IMR-90 (cell line): ENCODE data around the gene TRAPPC10. TPM values are rescaled to one million over a fixed set of nuclear protein-coding genes. Genes with fewer than 3 reads are reported as not detected.

ENCODE experiments used
- ATAC-seq: fragments of 200-7000 bp; cut with Tn5 transposase; 2 replicates; pipeline ENCODE4 v1.9.1; 2020; ENCODE audit warnings: low read depth, mild to moderate bottlenecking, moderate library complexity
- BruUV-seq: library from RNA; stranded (reverse); fragments of 400-500 nt; replicated peaks from 2 replicates; lab custom pipeline; 2021; lab: Mats Ljungman, UMichigan
- CTCF ChIA-PET: fragments of 300-600 bp; formaldehyde crosslinking; extraction: SDS; loops from one replicate; lab custom pipeline; 2021; ENCODE audit warnings: antibody characterized with exemption; lab: Yijun Ruan, JAX
- POLR2A ChIA-PET: fragments of 300-600 bp; sonication (Branson Sonifier 250); formaldehyde crosslinking; loops from one replicate; lab custom pipeline; 2022; ENCODE audit warnings: antibody characterized with exemption; ENCODE audit not compliant: unreplicated experiment; lab: Charles Lee
- DNase-seq: peaks from one replicate; pipeline ENCODE4 v3.0.0; 2013
- H2AFZ ChIP-seq: replicated peaks from 2 replicates; pipeline ENCODE3; 2013; ENCODE audit warnings: low read length, mild to moderate bottlenecking; ENCODE audit not compliant: poor library complexity
- H2AK5ac ChIP-seq: 2 replicates; pipeline ENCODE4 v1.6.1; 2013; ENCODE audit warnings: low read depth, low read length, inconsistent platforms
- H2AK9ac ChIP-seq: replicated peaks from 2 replicates; pipeline ENCODE3; 2013; ENCODE audit warnings: mild to moderate bottlenecking, low read depth, low read length, moderate library complexity; ENCODE audit not compliant: poor library complexity
- H2BK120ac ChIP-seq: 2 replicates; pipeline ENCODE4 v1.6.1; 2013; ENCODE audit warnings: low read depth, low read length, inconsistent platforms
- H2BK15ac ChIP-seq: 3 replicates; pipeline ENCODE4 v1.6.1; 2013; ENCODE audit warnings: low read depth, low read length, inconsistent platforms
- H2BK20ac ChIP-seq: 2 replicates; pipeline ENCODE4 v1.6.1; 2013; ENCODE audit warnings: low read depth, mild to moderate bottlenecking, inconsistent platforms, low read length, moderate library complexity
- H2BK5ac ChIP-seq: 2 replicates; pipeline ENCODE4 v1.6.1; 2013; ENCODE audit warnings: mild to moderate bottlenecking, low read depth, low read length, inconsistent platforms; ENCODE audit not compliant: poor library complexity, severe bottlenecking
- H3K14ac ChIP-seq: replicated peaks from 2 replicates; pipeline ENCODE4 v1.6.1; 2013; ENCODE audit warnings: low read depth, low read length, inconsistent platforms
- H3K18ac ChIP-seq: 2 replicates; pipeline ENCODE4 v1.6.1; 2013; ENCODE audit warnings: low read depth, low read length, control low read depth
- H3K23ac ChIP-seq: 2 replicates; pipeline ENCODE4 v1.6.1; 2013; ENCODE audit warnings: low read depth, low read length, inconsistent platforms
- H3K27ac ChIP-seq: 2 replicates; pipeline ENCODE4 v1.5.1; 2013; ENCODE audit warnings: mild to moderate bottlenecking, control low read depth, low read length; ENCODE audit not compliant: insufficient read depth
- H3K27me3 ChIP-seq: 2 replicates; pipeline ENCODE4 v1.6.1; 2013; ENCODE audit warnings: low read length; ENCODE audit not compliant: control insufficient read depth, insufficient read depth
- H3K36me3 ChIP-seq: 2 replicates; pipeline ENCODE4 v1.6.1; 2013; ENCODE audit warnings: low read length, mixed read lengths; ENCODE audit not compliant: control insufficient read depth, insufficient read depth
- H3K4ac ChIP-seq: 2 replicates; pipeline ENCODE4 v1.6.1; 2013; ENCODE audit warnings: low read depth, low read length, inconsistent platforms
- H3K4me1 ChIP-seq: 2 replicates; pipeline ENCODE4 v1.6.1; 2013; ENCODE audit warnings: low read length, mixed read lengths; ENCODE audit not compliant: control insufficient read depth, insufficient read depth
- H3K4me2 ChIP-seq: 2 replicates; pipeline ENCODE4 v1.6.1; 2013; ENCODE audit warnings: low read depth, mild to moderate bottlenecking, control low read depth, low read length, moderate library complexity
- H3K4me3 ChIP-seq: 2 replicates; pipeline ENCODE4 v1.5.1; 2013; ENCODE audit warnings: low read depth, mild to moderate bottlenecking, control low read depth, low read length, moderate library complexity; ENCODE audit not compliant: insufficient read depth
- H3K56ac ChIP-seq: 2 replicates; pipeline ENCODE4 v1.6.1; 2013; ENCODE audit warnings: low read length, inconsistent platforms; ENCODE audit not compliant: insufficient read depth; ENCODE audit errors: extremely low read depth
- H3K79me1 ChIP-seq, 2 experiments: 2 replicates each; pipeline ENCODE4 v1.6.1; 2013; ENCODE audit warnings: low read length in 2 of 2, inconsistent platforms in 1 of 2, low read depth in 1 of 2
- H3K9ac ChIP-seq: 2 replicates; pipeline ENCODE4 v1.6.1; 2013; ENCODE audit warnings: low read depth, low read length, control low read depth
- H3K9me1 ChIP-seq: 2 replicates; pipeline ENCODE4 v1.6.1; 2013; ENCODE audit warnings: low read length, inconsistent platforms; ENCODE audit not compliant: insufficient read depth
- H3K9me3 ChIP-seq: 2 replicates; pipeline ENCODE4 v1.6.1; 2013; ENCODE audit warnings: low read length; ENCODE audit not compliant: control insufficient read depth, insufficient read depth
- H4K20me1 ChIP-seq: 2 replicates; pipeline ENCODE4 v1.6.1; 2013; ENCODE audit warnings: low read length, inconsistent platforms; ENCODE audit not compliant: insufficient read depth
- H4K5ac ChIP-seq: 2 replicates; pipeline ENCODE4 v1.6.1; 2013; ENCODE audit warnings: mild to moderate bottlenecking, low read depth, low read length, control low read depth
- H4K8ac ChIP-seq, 2 experiments: 2 replicates each; pipeline ENCODE4 v1.6.1; 2013; ENCODE audit warnings: low read depth in 2 of 2, low read length in 2 of 2, control low read depth in 1 of 2, inconsistent platforms in 1 of 2
- H4K91ac ChIP-seq: 2 replicates; pipeline ENCODE4 v1.6.1; 2013; ENCODE audit warnings: low read depth, low read length, inconsistent platforms; ENCODE audit not compliant: insufficient read depth
- BHLHE40 ChIP-seq: fragments of 150-350 bp; IDR thresholded peaks from 2 replicates; pipeline ENCODE4 v1.6.1; 2016; ENCODE audit warnings: mild to moderate bottlenecking, low read depth, low read length
- CEBPB ChIP-seq: IDR thresholded peaks from 2 replicates; pipeline ENCODE4 v1.6.1; 2012; ENCODE audit warnings: low read depth, low read length, improper control_type of control experiment
- CHD1 ChIP-seq: IDR thresholded peaks from 2 replicates; pipeline ENCODE4 v1.6.1; 2012; ENCODE audit warnings: low read depth, low read length, improper control_type of control experiment
- FOS ChIP-seq: fragments of 150-350 bp; IDR thresholded peaks from 2 replicates; pipeline ENCODE4 v1.6.1; 2016; ENCODE audit warnings: low read depth, low read length
- MAFK ChIP-seq: IDR thresholded peaks from 2 replicates; pipeline ENCODE4 v1.6.1; 2012; ENCODE audit warnings: low read depth, low read length, improper control_type of control experiment
- MAZ ChIP-seq: IDR thresholded peaks from 2 replicates; pipeline ENCODE4 v1.6.1; 2012; ENCODE audit warnings: low read depth, mild to moderate bottlenecking, low read length, improper control_type of control experiment, moderate library complexity, borderline replicate concordance
- MXI1 ChIP-seq: IDR thresholded peaks from 2 replicates; pipeline ENCODE4 v1.6.1; 2012; ENCODE audit warnings: low read depth, mild to moderate bottlenecking, low read length, moderate library complexity, borderline replicate concordance
- NFE2L2 ChIP-seq: fragments of 150-350 bp; IDR thresholded peaks from 2 replicates; pipeline ENCODE4 v1.6.1; 2016; ENCODE audit warnings: low read depth, mild to moderate bottlenecking, low read length
- POLR2A ChIP-seq: IDR thresholded peaks from 2 replicates; pipeline ENCODE4 v1.6.1; 2012; ENCODE audit warnings: mild to moderate bottlenecking, low read depth, low read length
- RCOR1 ChIP-seq: IDR thresholded peaks from 2 replicates; pipeline ENCODE4 v1.6.1; 2012; ENCODE audit warnings: mild to moderate bottlenecking, low read length, improper control_type of control experiment; ENCODE audit not compliant: insufficient replicate concordance
- RFX5 ChIP-seq: IDR thresholded peaks from 2 replicates; pipeline ENCODE4 v1.8.0; 2012; ENCODE audit warnings: low read depth, mild to moderate bottlenecking, low read length, moderate library complexity
- SMC3 ChIP-seq: fragments of 150-350 bp; IDR thresholded peaks from 2 replicates; pipeline ENCODE4 v1.6.1; 2016; ENCODE audit warnings: low read depth, mild to moderate bottlenecking, antibody characterized with exemption, low read length, moderate library complexity
- WGBS, 2 experiments: methylation state at CpG; one replicate each; pipeline versions ENCODE4 v1.1.5 to v1.1.7; 2013; ENCODE audit warnings: missing lambda C conversion rate in 2 of 2; ENCODE audit not compliant: insufficient read length in 1 of 2; ENCODE audit errors: extremely low coverage in 2 of 2; 5-methylcytosine and 5-hydroxymethylcytosine counted together
- dilution Hi-C: fragments of 300-500 bp; cut with HindIII; formaldehyde crosslinking; loops from one replicate; pipeline ENCODE4 v1.14.3; 2018; ENCODE audit warnings: low sequenced_read_pairs; ENCODE audit not compliant: unreplicated experiment
- in situ Hi-C: fragments of 300-500 bp; cut with MboI; formaldehyde crosslinking; loops from 3 replicates; pipeline ENCODE4 v1.14.3; 2019; ENCODE audit warnings: low sequenced_read_pairs, inconsistent platforms, mixed read lengths
- intact Hi-C: fragments of 100-400 bp; cut with micrococcal nuclease; formaldehyde crosslinking; loops from 2 replicates; pipeline ENCODE4 v1.10.0; 2022
- polyA plus RNA-seq, 3 experiments: library from polyadenylated mRNA; depleted of rRNA; stranded (reverse); fragments of >200 nt; gene quantifications; 2 replicates each; pipeline ENCODE4 v1.2.3, GENCODE V29; 2012; ENCODE audit warnings: low replicate concordance in 1 of 3
- total RNA-seq: library from RNA; depleted of rRNA; stranded (reverse); fragments of >200 nt; gene quantifications from 2 replicates; pipeline ENCODE4 v1.2.3, GENCODE V29; 2012
- TF ChIP-seq, protein P1 (sequence below): conservative IDR thresholded peaks from 2 replicates; pipeline ENCODE4 v1.5.1; 2012; ENCODE audit warnings: mild to moderate bottlenecking, low read depth, low read length, improper control_type of control experiment
- TF ChIP-seq, protein P2 (sequence below): fragments of 150-350 bp; IDR thresholded peaks from 2 replicates; pipeline ENCODE4 v1.6.1; 2017; ENCODE audit warnings: mild to moderate bottlenecking, antibody characterized with exemption, low read length, low read depth
- TF ChIP-seq, protein P3 (sequence below): fragments of 150-350 bp; IDR thresholded peaks from 2 replicates; pipeline ENCODE4 v1.6.1; 2016; ENCODE audit warnings: low read depth, mild to moderate bottlenecking, low read length, moderate library complexity, borderline replicate concordance

TRAPPC10 gene
- total and polyA plus RNA-seq, 2 of the 4 experiments (the other 2 are of a cell fraction) = 17.8 to 18.1 TPM

DNA sequence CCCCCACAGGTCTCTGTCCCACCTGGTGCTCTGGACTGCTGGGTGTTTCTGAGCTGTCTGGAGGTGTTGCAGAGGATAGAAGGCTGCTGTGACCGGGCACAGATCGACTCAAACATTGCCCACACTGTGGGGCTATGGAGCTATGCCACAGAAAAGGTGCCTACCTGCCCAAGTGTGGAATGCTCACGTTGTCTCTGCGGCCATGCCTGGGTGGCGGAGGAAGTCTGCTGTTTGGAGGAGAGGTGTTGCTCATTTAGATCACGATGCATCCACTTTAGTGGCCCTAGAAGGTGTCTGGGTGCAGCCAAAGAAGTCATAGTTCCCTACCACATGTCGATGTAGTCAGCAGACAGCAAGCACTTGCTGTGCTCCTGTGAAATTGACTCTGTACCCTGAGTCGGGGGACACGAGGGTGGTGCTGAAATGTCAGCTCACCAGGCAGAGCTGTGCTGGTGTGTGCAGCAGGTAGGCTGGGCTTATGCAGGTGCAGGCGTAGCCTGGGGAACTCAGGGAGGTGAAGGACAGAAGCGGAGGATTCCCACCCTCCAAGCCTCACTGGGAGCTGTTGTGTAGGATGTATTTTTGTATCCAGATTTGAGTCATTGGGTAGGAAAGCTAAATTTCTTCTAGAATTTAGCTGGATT, 62.3 kb downstream of the TRAPPC10 start:
- Histone ChIP-seq H2BK15ac (no peak overlapping the region), H3K36me3 (peaks cover 33% of the 10 kb centered on the region), H4K20me1 (peaks cover 23% of the 10 kb centered on the region), H3K23ac (no peak overlapping the region), H3K4ac (no peak overlapping the region), H3K4me3 (no peak overlapping the region), H3K27ac (no peak overlapping the region), H3K56ac (no peak overlapping the region), H3K79me1 (peaks cover 29 to 46% of the 10 kb centered on the region in 2 experiments), H2AK5ac (no peak overlapping the region), H3K27me3 (no peaks in the 10 kb centered on the region), H4K5ac (no peak overlapping the region), H3K4me1 (no peaks in the 10 kb centered on the region), H2AK9ac (peak overlapping the region; percentile 48), H3K4me2 (no peak overlapping the region), H3K18ac (no peak overlapping the region), H2BK5ac (no peak overlapping the region), H2BK20ac (no peak overlapping the region), H3K9me1 (peaks cover 12% of the 10 kb centered on the region), H3K9ac (no peak overlapping the region), H2AFZ (no peak overlapping the region), H3K9me3 (no peaks in the 10 kb centered on the region), H4K91ac (no peak overlapping the region), H4K8ac (no peak overlapping the region), H2BK120ac (no peak overlapping the region), H3K14ac (no peak overlapping the region)
- ChIA-PET CTCF (interaction anchor here (0.6 kb wide), 1 partner anchor 250 kb away, joined by 7 read pairs; no protein-coding TSS in a partner anchor), POLR2A (no interaction called here)
- in situ Hi-C loops (no loop called here), dilution Hi-C loops (no loop called here), intact Hi-C loops (no loop called here)
- DNase-seq = no peak
- TF ChIP-seq SMC3 (no peak), BHLHE40 (no peak), RFX5 (no peak), RCOR1 (no peak), CEBPB (no peak), MAFK (no peak), MAZ (no peak), CHD1 (no peak), POLR2A (no peak), MXI1 (no peak), NFE2L2 (no peak), FOS (no peak)
- TF ChIP-seq, protein P1, sequence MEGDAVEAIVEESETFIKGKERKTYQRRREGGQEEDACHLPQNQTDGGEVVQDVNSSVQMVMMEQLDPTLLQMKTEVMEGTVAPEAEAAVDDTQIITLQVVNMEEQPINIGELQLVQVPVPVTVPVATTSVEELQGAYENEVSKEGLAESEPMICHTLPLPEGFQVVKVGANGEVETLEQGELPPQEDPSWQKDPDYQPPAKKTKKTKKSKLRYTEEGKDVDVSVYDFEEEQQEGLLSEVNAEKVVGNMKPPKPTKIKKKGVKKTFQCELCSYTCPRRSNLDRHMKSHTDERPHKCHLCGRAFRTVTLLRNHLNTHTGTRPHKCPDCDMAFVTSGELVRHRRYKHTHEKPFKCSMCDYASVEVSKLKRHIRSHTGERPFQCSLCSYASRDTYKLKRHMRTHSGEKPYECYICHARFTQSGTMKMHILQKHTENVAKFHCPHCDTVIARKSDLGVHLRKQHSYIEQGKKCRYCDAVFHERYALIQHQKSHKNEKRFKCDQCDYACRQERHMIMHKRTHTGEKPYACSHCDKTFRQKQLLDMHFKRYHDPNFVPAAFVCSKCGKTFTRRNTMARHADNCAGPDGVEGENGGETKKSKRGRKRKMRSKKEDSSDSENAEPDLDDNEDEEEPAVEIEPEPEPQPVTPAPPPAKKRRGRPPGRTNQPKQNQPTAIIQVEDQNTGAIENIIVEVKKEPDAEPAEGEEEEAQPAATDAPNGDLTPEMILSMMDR = no peak
- TF ChIP-seq, protein P2, sequence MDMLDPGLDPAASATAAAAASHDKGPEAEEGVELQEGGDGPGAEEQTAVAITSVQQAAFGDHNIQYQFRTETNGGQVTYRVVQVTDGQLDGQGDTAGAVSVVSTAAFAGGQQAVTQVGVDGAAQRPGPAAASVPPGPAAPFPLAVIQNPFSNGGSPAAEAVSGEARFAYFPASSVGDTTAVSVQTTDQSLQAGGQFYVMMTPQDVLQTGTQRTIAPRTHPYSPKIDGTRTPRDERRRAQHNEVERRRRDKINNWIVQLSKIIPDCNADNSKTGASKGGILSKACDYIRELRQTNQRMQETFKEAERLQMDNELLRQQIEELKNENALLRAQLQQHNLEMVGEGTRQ = no peak
- TF ChIP-seq, protein P3, sequence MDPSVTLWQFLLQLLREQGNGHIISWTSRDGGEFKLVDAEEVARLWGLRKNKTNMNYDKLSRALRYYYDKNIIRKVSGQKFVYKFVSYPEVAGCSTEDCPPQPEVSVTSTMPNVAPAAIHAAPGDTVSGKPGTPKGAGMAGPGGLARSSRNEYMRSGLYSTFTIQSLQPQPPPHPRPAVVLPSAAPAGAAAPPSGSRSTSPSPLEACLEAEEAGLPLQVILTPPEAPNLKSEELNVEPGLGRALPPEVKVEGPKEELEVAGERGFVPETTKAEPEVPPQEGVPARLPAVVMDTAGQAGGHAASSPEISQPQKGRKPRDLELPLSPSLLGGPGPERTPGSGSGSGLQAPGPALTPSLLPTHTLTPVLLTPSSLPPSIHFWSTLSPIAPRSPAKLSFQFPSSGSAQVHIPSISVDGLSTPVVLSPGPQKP = no peak
- no peak for ATAC-seq
- no CpG with 5 or more reads among the region's 11 CpGs for WGBS, 2 experiments
- BruUV-seq = no TSS peak
